GM12878 (cell line): ENCODE data around the gene NME7. TPM values are rescaled to one million over a fixed set of nuclear protein-coding genes. Genes with fewer than 3 reads are reported as not detected.

Experiments
- BACH1 ChIP-seq: fragments of 450-650 bp; IDR thresholded peaks from 2 replicates; pipeline ENCODE4 v1.6.1; 2017; ENCODE audit warnings: mild to moderate bottlenecking, borderline replicate concordance
- BHLHE40 ChIP-seq, 2 experiments: fragments of 450-650 bp in 1 of 2; IDR thresholded peaks; 2 replicates each; pipeline ENCODE4 v1.6.1; 2011 to 2017; ENCODE audit warnings: low read depth in 2 of 2, borderline replicate concordance in 1 of 2, improper control_type of control experiment in 1 of 2, low read length in 1 of 2, mild to moderate bottlenecking in 1 of 2
- CBX5 ChIP-seq: sonication (generic); IDR thresholded peaks from 2 replicates; pipeline ENCODE4 v1.6.1; 2016; ENCODE audit warnings: low read depth, moderate library complexity, mild to moderate bottlenecking, inconsistent platforms
- DPF2 ChIP-seq: fragments of 450-650 bp; IDR thresholded peaks from 2 replicates; pipeline ENCODE4 v1.6.1; 2017; ENCODE audit warnings: mild to moderate bottlenecking
- E2F8 ChIP-seq: fragments of 450-650 bp; IDR thresholded peaks from 2 replicates; pipeline ENCODE4 v1.6.1; 2018; ENCODE audit warnings: mild to moderate bottlenecking, low read depth, moderate library complexity; ENCODE audit not compliant: partially characterized antibody
- EZH2 ChIP-seq: IDR thresholded peaks from 2 replicates; pipeline ENCODE4 v1.6.1; 2012; ENCODE audit warnings: low read depth, mild to moderate bottlenecking, control low read depth, inconsistent platforms, low read length, borderline replicate concordance; ENCODE audit not compliant: control insufficient read depth
- IRF5 ChIP-seq: fragments of 450-650 bp; IDR thresholded peaks from 2 replicates; pipeline ENCODE4 v1.6.1; 2017; ENCODE audit warnings: borderline replicate concordance
- JUND ChIP-seq: IDR thresholded peaks from 2 replicates; pipeline ENCODE4 v1.6.1; 2012; ENCODE audit warnings: low read depth, mild to moderate bottlenecking, low read length, improper control_type of control experiment, moderate library complexity
- KDM1A ChIP-seq: fragments of 200-600 bp; sonication (generic); IDR thresholded peaks from 2 replicates; pipeline ENCODE4 v1.6.1; 2016; ENCODE audit warnings: borderline replicate concordance
- MTA2 ChIP-seq: fragments of 450-650 bp; IDR thresholded peaks from 2 replicates; pipeline ENCODE4 v1.6.1; 2016; ENCODE audit warnings: low read depth, mild to moderate bottlenecking, moderate library complexity
- MYB ChIP-seq: fragments of 150-350 bp; IDR thresholded peaks from 2 replicates; pipeline ENCODE4 v1.6.1; 2014; ENCODE audit warnings: mild to moderate bottlenecking, low read depth, low read length, borderline replicate concordance
- NBN ChIP-seq: fragments of 450-650 bp; IDR thresholded peaks from 2 replicates; pipeline ENCODE4 v1.6.1; 2016
- NFIC ChIP-seq: IDR thresholded peaks from 2 replicates; pipeline ENCODE4 v1.6.1; 2012; ENCODE audit warnings: low read depth, mild to moderate bottlenecking, inconsistent platforms, low read length, moderate library complexity
- NR2C1 ChIP-seq: fragments of 450-650 bp; IDR thresholded peaks from 2 replicates; pipeline ENCODE4 v1.6.1; 2017; ENCODE audit warnings: antibody characterized with exemption, mild to moderate bottlenecking, moderate library complexity
- NRF1 ChIP-seq: conservative IDR thresholded peaks from 2 replicates; pipeline ENCODE4 v1.6.1; 2011; ENCODE audit warnings: mild to moderate bottlenecking, low read depth, low read length, improper control_type of control experiment
- PKNOX1 ChIP-seq: fragments of 450-650 bp; IDR thresholded peaks from 2 replicates; pipeline ENCODE4 v1.6.1; 2016; ENCODE audit warnings: mild to moderate bottlenecking
- POU2F2 ChIP-seq: IDR thresholded peaks from 3 replicates; pipeline ENCODE4 v1.6.1; 2011; ENCODE audit warnings: low read depth, mild to moderate bottlenecking, low read length, borderline replicate concordance
- RB1 ChIP-seq: fragments of 450-650 bp; formaldehyde crosslinking; IDR thresholded peaks from 2 replicates; pipeline ENCODE4 v1.6.1; 2017; ENCODE audit warnings: mild to moderate bottlenecking, borderline replicate concordance
- RBBP5 ChIP-seq: fragments of 200-600 bp; sonication (generic); conservative IDR thresholded peaks from 2 replicates; pipeline ENCODE4 v1.6.1; 2016
- RELA ChIP-seq: fragments of 450-650 bp; IDR thresholded peaks from 2 replicates; pipeline ENCODE4 v1.8.0; 2014; ENCODE audit warnings: borderline replicate concordance; ENCODE audit not compliant: partially characterized antibody
- SMARCA5 ChIP-seq: fragments of 450-650 bp; IDR thresholded peaks from 2 replicates; pipeline ENCODE4 v1.6.1; 2017; ENCODE audit warnings: mild to moderate bottlenecking
- TCF12 ChIP-seq: IDR thresholded peaks from 2 replicates; pipeline ENCODE4 v1.6.1; 2011; ENCODE audit warnings: low read depth, mild to moderate bottlenecking, low read length
- ZNF592 ChIP-seq: fragments of 450-650 bp; IDR thresholded peaks from 2 replicates; pipeline ENCODE4 v1.6.1; 2017; ENCODE audit warnings: mild to moderate bottlenecking, moderate library complexity
- ZSCAN29 ChIP-seq: fragments of 450-650 bp; IDR thresholded peaks from 2 replicates; pipeline ENCODE4 v1.6.1; 2017; ENCODE audit warnings: mild to moderate bottlenecking, moderate library complexity
- polyA plus RNA-seq, 11 experiments: library from polyadenylated mRNA; depleted of rRNA in 4 of 11; unstranded in 6 of 11; stranded (reverse) in 5 of 11; fragments of >200 nt; fragmentation: Nextera tagmentation in 4 of 11; fragmentation: Illumina TruSeq in 1 of 11; extraction: Ambion mirVana in 4 of 11; extraction: Trizol in 1 of 11; gene quantifications; 1 replicate in 1 of 11; 2 replicates in 10 of 11; pipeline versions ENCODE4 v1.2.1 to v1.2.3, GENCODE V29; 2011 to 2016; ENCODE audit warnings: inconsistent platforms in 2 of 11, missing spikeins in 2 of 11, low read depth in 1 of 11
- total RNA-seq, 4 experiments: library from RNA; depleted of rRNA in 3 of 4; stranded (reverse); fragments of >200 nt in 3 of 4; fragmentation: Illumina TruSeq in 1 of 4; extraction: Trizol in 1 of 4; gene quantifications; 2 replicates each; pipeline versions ENCODE4 v1.2.1 to v1.2.3, GENCODE V29; 2013 to 2021

NME7 gene
- total and polyA plus RNA-seq, 10 of the 15 experiments (the other 5 are each of a cell fraction or from before 2014, with no cell fraction given): 1.5 to 15.6 (median 7.2) TPM

DNA sequence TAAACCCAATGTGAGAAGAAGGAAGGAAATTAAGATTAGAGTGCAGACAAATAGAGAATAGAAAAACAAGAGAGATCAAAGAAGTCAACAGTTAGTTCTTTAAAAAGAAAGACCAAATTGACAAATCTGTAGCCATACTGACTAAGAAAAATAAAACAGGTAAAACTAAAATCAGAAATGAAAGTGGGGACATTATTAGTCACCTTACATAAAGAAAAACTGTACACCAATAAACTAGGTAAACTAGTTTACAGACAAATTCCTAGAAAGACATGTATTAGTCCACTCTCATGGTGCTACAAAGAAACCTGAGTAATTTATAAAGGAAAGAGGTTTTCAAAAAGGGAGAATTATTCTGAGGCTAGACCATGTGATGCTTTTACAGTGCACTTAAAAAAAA lies 22.7 kb upstream of the NME7 start (continued):
- TF ChIP-seq BACH1: no peak
- TF ChIP-seq CBX5: no peak
- TF ChIP-seq NBN: no peak
- TF ChIP-seq MTA2: peak; percentile 64; the same call in 1 of the 2 replicates
- TF ChIP-seq E2F8: no peak
- no peak for TF ChIP-seq JUND
- TF ChIP-seq NRF1: no peak
- no peak for TF ChIP-seq MYB
- no peak for TF ChIP-seq RB1
- no peak for TF ChIP-seq IRF5
- TF ChIP-seq KDM1A: no peak
- no peak for TF ChIP-seq TCF12
- TF ChIP-seq ZNF592: no peak
- no peak for TF ChIP-seq BHLHE40 (IDR thresholded peaks at IDR 0.05; ENCODE audit: borderline replicate concordance in 1 of 2, low read depth in 2 of 2, low read length in 1 of 2)
- no peak for TF ChIP-seq EZH2
- TF ChIP-seq RELA: no peak
- no peak for TF ChIP-seq PKNOX1
- TF ChIP-seq DPF2: peak; percentile 49; the same call in 1 of the 2 replicates
- TF ChIP-seq NR2C1: no peak
- TF ChIP-seq ZSCAN29: no peak
- peak; percentile 97 for TF ChIP-seq NFIC
- no peak for TF ChIP-seq SMARCA5
- TF ChIP-seq RBBP5: no peak
- no peak for TF ChIP-seq POU2F2
